ENCODE measurements around the gene HACE1.

Gene HACE1

DNA sequence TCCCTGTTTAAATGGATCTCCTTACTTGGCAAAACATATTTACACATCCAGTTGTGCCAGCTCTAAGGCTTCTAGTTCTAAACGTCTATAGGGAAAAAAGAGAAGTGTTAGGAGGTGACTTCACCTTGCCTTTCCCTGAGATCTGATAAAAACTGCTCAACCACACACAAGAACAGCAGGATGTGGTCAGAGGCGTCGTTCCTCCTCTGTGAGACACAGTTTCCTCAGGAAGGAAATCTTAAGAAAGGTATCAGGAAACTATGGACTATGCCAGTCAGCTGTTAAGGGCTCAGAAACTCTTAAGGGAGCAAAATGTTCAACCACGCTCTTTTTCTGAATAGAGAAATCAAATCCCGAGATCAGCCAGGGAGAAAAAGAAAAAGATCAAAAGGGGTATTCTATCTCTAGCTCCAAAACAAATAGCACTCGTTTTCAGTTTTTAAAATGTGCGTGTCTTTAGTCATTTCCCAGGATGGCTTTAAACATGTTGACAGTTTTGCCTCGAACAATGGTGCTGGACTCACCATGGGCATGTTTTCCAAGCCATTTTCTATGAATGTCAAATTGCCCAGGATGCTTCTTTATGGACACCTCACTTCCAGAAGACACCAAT lies 154.5 kb downstream of the HACE1 start:
- no peak for TF ChIP-seq ZBTB7A (IDR thresholded peaks at IDR 0.05; ENCODE audit: low read depth)
- no peak for TF ChIP-seq YY1 (IDR thresholded peaks at IDR 0.05; ENCODE audit: low read depth)
- no peak for TF ChIP-seq TEAD4 (IDR thresholded peaks at IDR 0.05)
- no peak for TF ChIP-seq TAF1 (IDR thresholded peaks at IDR 0.05; ENCODE audit: low read depth)
- no peak for TF ChIP-seq TCF12 (IDR thresholded peaks at IDR 0.05; ENCODE audit: low read depth)
- no peak for TF ChIP-seq FOXM1 (IDR thresholded peaks at IDR 0.05; ENCODE audit: borderline replicate concordance, low read depth)
- no peak for TF ChIP-seq EP300 (IDR thresholded peaks at IDR 0.05; ENCODE audit: borderline replicate concordance)
- no peak for TF ChIP-seq CEBPB (IDR thresholded peaks at IDR 0.05)
- no peak for TF ChIP-seq NFIC (IDR thresholded peaks at IDR 0.05)
- no peak for TF ChIP-seq RAD21 (IDR thresholded peaks at IDR 0.05; ENCODE audit: low read depth)

DNA sequence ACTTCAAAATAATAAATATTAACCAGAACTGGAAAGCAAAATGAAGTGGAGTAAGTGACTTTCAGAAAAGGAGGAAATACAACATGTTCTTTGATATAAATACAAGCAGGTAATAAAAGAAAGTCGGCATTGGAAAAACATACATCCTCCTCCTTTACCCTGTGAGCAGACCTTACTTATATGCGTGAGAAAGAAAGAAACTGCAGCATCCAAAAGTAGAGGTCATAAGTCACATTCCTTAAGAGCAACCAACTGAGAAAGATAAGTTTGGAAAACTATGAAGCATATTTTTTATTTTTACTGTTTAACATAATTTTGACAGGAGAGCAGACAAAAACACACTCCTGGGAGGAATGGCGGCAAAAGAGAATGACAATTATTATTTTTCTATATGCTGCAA lies 155.5 kb downstream of the HACE1 start:
- TF ChIP-seq EP300 (IDR thresholded peaks at IDR 0.05; ENCODE audit: borderline replicate concordance): no peak
- TF ChIP-seq EGR1 (IDR thresholded peaks at IDR 0.05): no peak
- TF ChIP-seq YY1 (IDR thresholded peaks at IDR 0.05; ENCODE audit: low read depth): no peak
- TF ChIP-seq FOXM1 (IDR thresholded peaks at IDR 0.05; ENCODE audit: borderline replicate concordance, low read depth): no peak
- TF ChIP-seq, protein P1, sequence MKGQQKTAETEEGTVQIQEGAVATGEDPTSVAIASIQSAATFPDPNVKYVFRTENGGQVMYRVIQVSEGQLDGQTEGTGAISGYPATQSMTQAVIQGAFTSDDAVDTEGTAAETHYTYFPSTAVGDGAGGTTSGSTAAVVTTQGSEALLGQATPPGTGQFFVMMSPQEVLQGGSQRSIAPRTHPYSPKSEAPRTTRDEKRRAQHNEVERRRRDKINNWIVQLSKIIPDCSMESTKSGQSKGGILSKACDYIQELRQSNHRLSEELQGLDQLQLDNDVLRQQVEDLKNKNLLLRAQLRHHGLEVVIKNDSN (IDR thresholded peaks at IDR 0.05): no peak
- TF ChIP-seq, protein P2, sequence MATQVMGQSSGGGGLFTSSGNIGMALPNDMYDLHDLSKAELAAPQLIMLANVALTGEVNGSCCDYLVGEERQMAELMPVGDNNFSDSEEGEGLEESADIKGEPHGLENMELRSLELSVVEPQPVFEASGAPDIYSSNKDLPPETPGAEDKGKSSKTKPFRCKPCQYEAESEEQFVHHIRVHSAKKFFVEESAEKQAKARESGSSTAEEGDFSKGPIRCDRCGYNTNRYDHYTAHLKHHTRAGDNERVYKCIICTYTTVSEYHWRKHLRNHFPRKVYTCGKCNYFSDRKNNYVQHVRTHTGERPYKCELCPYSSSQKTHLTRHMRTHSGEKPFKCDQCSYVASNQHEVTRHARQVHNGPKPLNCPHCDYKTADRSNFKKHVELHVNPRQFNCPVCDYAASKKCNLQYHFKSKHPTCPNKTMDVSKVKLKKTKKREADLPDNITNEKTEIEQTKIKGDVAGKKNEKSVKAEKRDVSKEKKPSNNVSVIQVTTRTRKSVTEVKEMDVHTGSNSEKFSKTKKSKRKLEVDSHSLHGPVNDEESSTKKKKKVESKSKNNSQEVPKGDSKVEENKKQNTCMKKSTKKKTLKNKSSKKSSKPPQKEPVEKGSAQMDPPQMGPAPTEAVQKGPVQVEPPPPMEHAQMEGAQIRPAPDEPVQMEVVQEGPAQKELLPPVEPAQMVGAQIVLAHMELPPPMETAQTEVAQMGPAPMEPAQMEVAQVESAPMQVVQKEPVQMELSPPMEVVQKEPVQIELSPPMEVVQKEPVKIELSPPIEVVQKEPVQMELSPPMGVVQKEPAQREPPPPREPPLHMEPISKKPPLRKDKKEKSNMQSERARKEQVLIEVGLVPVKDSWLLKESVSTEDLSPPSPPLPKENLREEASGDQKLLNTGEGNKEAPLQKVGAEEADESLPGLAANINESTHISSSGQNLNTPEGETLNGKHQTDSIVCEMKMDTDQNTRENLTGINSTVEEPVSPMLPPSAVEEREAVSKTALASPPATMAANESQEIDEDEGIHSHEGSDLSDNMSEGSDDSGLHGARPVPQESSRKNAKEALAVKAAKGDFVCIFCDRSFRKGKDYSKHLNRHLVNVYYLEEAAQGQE (IDR thresholded peaks at IDR 0.05; ENCODE audit: low read depth): no peak
- TF ChIP-seq TAF1 (IDR thresholded peaks at IDR 0.05; ENCODE audit: low read depth): no peak
- TF ChIP-seq TCF12 (IDR thresholded peaks at IDR 0.05; ENCODE audit: low read depth): no peak
- TF ChIP-seq, protein P3, sequence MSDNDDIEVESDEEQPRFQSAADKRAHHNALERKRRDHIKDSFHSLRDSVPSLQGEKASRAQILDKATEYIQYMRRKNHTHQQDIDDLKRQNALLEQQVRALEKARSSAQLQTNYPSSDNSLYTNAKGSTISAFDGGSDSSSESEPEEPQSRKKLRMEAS (IDR thresholded peaks at IDR 0.05): no peak
- no peak for TF ChIP-seq ZBTB7A (IDR thresholded peaks at IDR 0.05; ENCODE audit: low read depth)
- TF ChIP-seq CEBPB (IDR thresholded peaks at IDR 0.05): no peak
- no peak for TF ChIP-seq TEAD4 (IDR thresholded peaks at IDR 0.05)
- no peak for TF ChIP-seq RAD21 (IDR thresholded peaks at IDR 0.05; ENCODE audit: low read depth)
- no peak for TF ChIP-seq CREB1 (IDR thresholded peaks at IDR 0.05; ENCODE audit: low read depth)
- no peak for TF ChIP-seq NFIC (IDR thresholded peaks at IDR 0.05)

DNA sequence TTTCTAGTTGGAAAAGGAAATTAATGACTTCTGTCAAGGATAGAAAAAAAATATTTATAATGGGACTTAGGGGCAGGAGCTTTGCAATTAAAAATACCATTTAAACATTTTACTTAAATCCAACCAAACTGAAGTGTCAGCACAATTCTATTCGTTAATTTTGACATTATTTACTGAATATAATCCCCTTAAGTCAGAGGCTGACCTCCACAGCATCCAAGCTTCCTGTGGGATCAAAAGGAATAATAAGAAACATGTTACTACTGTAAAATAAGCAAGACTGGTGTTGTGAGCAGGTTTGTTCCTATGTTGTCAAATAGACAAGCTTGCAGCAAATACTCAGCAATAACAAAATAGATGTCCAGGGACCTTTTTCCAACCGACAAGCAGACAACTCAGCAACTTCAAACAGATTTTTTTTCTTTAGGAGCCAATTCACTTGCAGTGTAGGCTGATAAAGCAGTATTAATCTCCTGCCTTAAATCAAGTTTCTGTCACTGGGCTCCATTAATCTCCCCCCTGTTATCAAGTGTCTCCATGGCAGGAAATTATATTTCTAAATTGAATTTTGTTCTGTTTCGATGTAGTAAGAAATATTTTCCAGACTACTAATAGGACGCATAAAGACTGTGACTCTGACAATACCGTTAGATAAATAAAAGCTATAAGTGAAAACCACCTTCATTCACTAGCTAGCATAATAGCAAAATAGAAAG lies 157.4 kb downstream of the HACE1 start:
- TF ChIP-seq TCF12 (IDR thresholded peaks at IDR 0.05; ENCODE audit: low read depth): no peak
- no peak for TF ChIP-seq ZBTB7A (IDR thresholded peaks at IDR 0.05; ENCODE audit: low read depth)
- TF ChIP-seq EP300 (IDR thresholded peaks at IDR 0.05; ENCODE audit: borderline replicate concordance): no peak
- TF ChIP-seq, protein P2 (IDR thresholded peaks at IDR 0.05; ENCODE audit: low read depth): no peak
- TF ChIP-seq, protein P3 (IDR thresholded peaks at IDR 0.05): no peak
- TF ChIP-seq YY1 (IDR thresholded peaks at IDR 0.05; ENCODE audit: low read depth): no peak
- TF ChIP-seq NFIC (IDR thresholded peaks at IDR 0.05): no peak
- no peak for TF ChIP-seq RAD21 (IDR thresholded peaks at IDR 0.05; ENCODE audit: low read depth)
- no peak for TF ChIP-seq CREB1 (IDR thresholded peaks at IDR 0.05; ENCODE audit: low read depth)
- TF ChIP-seq CEBPB (IDR thresholded peaks at IDR 0.05): no peak
- TF ChIP-seq FOXM1 (IDR thresholded peaks at IDR 0.05; ENCODE audit: borderline replicate concordance, low read depth): no peak
- TF ChIP-seq TEAD4 (IDR thresholded peaks at IDR 0.05): no peak
- TF ChIP-seq TAF1 (IDR thresholded peaks at IDR 0.05; ENCODE audit: low read depth): no peak
- TF ChIP-seq, protein P1 (IDR thresholded peaks at IDR 0.05): no peak
- no peak for TF ChIP-seq EGR1 (IDR thresholded peaks at IDR 0.05)

DNA sequence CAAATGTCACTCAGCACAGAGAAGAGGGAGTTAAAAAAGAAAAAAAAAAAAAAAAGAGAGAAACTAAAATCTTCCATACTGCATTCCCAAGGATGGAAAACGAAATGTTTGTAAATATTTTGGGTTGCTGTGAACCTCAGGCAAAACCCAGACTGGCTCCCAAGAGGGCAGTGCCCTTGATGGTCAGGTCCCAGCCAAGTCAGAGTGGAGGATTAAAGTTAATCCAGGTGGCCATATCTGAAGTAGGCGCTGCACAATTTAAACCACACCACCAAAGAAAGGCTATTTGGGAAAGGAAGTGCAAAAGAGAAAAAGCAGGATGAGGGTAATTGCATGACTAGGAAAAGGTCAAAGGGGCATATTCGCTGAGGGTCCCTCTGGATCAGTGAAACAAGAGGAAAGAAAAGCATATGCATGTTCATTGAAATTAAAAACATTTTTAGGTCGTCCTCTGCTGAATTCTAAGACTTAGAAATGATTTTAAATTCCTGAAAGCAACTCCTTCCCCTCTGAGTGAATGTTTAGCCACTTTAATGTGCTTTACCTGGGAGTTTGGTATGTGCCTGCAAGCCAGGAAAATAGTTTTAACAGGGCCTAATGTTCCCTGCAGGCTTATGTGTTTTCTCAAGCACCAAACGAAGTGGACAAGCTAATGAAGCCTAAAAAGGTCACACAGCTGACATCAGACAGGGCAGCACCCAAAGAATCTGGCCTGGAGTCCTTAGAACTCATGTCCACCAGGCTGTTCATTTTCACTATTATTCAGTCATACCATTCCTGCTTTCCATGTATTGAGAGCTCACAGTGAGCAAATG lies 159.1 kb downstream of the HACE1 start:
- TF ChIP-seq RAD21 (IDR thresholded peaks at IDR 0.05; ENCODE audit: low read depth) (no peak), ZBTB7A (IDR thresholded peaks at IDR 0.05; ENCODE audit: low read depth) (no peak), CEBPB (IDR thresholded peaks at IDR 0.05) (no peak), EP300 (IDR thresholded peaks at IDR 0.05; ENCODE audit: borderline replicate concordance) (no peak), FOXM1 (IDR thresholded peaks at IDR 0.05; ENCODE audit: borderline replicate concordance, low read depth) (no peak), YY1 (IDR thresholded peaks at IDR 0.05; ENCODE audit: low read depth) (no peak)
- TF ChIP-seq, protein P3 (IDR thresholded peaks at IDR 0.05): no peak
- TF ChIP-seq, protein P1 (IDR thresholded peaks at IDR 0.05): no peak
